HL-60/S4 (cell line): Measurements from ENCODE around the gene ZNRD2.

Experiments
- in situ Hi-C: fragments of 300-500 bp; cut with MboI; formaldehyde crosslinking; loops from 2 replicates; pipeline ENCODE4 v1.14.3; 2022; ENCODE audit warnings: low sequenced_read_pairs

Gene ZNRD2

GRCh38 chr11:65571940-65572339, 1.7 kb downstream of the ZNRD2 start:
- in situ Hi-C loops: no loop called here

- in situ Hi-C loops: no loop called here
Measured at GRCh38 chr11:65572356-65573051, 2.2 kb downstream of the ZNRD2 start, which contains the start of gene FAM89B. Gene FAM89B, plus strand, starts transcription at chr11:65572538. Its CDS starts 132 bp downstream, at chr11:65572670.

GRCh38 chr11:65573391-65574079, 3.3 kb downstream of the ZNRD2 start:
- in situ Hi-C loops: no loop called here

GRCh38 chr11:65574109-65574810, 4.0 kb downstream of the ZNRD2 start:
- in situ Hi-C loops: no loop called here

DNA sequence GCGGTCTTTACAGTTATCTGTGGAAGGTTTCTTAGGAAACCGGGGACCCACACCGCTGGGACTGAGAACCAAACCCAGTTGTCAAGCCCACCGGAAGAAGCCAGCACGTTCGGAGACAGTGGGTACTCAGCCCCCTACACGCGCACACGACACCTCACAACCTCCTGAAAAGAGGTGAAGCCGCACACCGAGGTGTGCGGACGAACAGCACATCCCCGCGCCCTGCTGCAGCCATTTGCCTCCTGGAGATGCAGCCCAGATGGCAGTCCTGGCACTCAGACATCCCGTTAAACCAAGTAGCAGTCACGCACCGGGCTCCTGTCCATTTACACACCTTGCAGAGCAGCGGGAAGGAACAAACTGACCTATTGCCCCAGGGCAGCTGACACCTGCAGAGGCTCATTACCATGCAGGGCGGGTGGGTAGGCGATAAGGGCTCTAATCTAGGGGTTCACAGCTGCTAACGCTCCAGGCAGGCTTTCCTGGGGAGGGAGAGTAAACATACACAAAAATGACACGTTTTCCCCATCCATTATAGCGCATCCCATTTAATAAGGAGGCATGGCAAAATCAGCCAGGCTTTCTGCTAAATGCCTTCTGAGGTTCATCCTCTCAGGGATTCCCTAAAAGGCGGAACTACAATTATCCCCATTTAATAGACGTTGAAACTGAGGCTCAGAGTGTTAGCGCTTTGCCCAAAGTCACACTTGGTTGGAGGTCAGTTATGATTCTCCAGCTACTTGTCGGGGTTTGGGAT, 4.7 kb downstream of the ZNRD2 start:
- in situ Hi-C loops: no loop called here

DNA sequence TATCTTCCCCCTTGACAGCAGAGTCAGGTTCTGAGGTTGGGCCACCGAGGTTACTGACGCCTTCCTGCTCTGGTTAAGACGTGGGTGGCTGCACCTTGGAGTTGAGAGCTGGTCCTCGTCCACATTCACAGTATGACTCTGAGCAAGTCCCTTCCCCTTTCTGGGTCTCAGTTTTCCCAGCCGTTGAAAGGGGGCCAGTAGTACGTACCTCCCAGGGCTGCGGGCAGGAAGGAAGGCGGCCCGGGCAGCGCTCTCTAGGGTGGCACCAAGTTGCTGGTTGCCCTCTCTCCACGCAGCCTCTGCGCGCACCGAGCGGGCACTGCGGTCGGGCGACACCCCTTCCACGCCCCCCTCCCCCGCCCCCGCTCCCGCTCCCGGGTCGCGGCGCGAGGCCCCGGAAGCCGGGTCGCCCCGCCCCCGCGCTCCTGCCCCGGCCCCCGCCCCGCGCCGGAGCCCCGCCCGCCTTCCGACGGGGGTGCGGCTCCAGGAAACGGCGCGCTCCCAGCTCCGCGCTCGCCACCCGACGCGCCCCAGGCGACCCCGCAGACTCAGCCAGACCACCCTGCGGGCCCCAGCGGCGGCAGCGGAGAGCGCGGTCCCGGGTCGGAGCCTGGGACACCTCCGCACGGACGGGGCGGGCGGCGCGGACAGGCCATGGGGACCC, 5.4 kb downstream of the ZNRD2 start, which contains the start of gene EHBP1L1:
TSS of gene EHBP1L1 (plus strand) at position 486 of the 664 bp plus-strand sequence. CDS start 250 bp downstream, outside the sequence.
- in situ Hi-C loops: no loop called here

DNA sequence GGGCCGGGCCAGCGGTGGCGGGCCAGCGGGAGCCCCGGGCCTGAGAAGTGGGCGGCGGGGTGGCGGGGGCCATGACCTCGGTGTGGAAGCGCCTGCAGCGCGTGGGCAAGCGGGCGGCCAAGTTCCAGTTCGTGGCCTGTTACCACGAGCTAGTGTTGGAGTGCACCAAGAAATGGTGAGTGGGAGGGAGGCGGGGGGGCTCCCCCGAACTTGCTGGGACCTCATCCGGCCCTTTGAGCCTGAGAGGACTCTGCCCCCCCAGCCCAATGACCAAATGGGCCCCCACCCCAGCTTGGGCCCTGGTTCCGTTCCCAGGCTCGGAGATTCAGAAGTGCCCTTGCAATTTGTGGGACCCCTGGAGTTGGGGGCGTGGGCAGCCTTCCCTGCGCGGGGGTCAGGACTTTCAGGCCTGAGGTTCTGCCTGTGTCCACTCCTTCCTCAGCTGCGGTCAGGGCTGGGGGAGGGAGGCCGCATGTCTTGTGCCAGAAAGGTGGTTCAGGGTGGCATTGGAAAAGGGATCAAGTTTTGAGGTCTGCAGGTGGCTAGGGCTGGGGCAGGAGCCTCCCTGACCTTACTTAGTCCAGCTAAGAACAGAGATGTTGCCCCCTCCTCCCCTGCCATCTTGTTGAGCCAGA, 6.1 kb downstream of the ZNRD2 start:
- in situ Hi-C loops: no loop called here

DNA sequence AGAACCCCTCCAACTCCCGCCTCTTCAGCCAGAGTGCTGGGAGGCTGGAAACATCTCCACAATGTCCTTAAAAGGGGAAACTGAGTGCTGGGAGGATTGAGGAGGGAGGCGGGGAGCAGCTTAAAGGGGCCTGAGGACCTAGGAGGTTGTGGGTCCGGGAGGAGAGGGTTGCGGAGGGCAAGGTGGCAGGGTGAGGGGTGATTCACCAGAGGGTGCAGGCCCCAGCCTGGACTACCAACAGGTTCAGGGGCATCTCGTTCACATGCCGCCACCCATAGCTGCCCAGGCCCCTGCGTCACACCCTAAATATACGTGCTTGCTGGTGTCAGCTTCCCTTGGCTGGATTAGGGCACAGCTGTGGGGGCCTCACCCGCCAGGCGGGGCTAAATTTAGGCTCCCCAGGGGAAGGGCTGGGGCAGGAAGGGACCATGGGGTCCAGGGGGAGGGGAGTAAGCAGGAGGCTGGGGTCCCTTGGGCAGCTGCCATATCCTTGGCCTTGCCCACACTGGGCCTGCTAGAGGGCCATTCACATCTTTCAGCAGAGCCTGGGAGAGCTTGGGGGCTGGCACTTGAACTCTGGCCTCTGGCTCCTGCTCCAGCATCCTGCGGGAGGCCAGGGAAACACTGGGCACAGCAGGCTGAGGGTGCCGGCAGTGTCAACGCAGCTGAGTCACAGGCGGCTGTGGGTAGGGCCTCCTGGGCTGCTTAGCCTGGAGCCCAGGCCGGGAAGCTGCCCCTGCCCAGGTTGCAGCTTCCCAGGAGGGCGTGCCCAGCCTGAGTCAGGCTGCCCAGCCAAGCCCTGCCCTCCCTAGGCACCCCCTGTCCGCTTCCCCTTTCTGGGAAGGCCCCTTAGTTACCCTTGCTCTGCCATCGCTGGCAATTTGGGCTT, 6.8 kb downstream of the ZNRD2 start:
- in situ Hi-C loops: no loop called here

DNA sequence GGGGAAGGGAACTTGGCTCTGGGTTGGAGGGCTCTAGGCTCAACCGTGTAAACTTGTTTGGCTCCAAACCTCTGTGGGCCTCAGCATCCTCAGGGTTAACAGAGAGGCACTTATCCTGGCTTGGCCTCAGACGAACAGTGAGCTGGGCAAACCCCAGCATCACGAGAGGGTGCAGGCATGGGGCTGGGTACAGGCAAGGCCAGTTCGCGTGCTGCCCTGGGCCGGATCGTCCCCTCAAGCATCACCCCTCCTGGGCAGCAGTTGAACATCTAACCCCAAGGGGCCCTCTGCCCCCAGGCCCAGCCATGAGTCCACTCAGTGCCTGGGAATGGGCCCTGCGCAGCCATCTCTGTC, 7.5 kb downstream of the ZNRD2 start:
- in situ Hi-C loops: no loop called here

- in situ Hi-C loops: no loop called here
Measured at GRCh38 chr11:65578134-65578533, 7.9 kb downstream of the ZNRD2 start.

- in situ Hi-C loops: no loop called here
Measured at GRCh38 chr11:65578667-65579066, 8.4 kb downstream of the ZNRD2 start.

DNA sequence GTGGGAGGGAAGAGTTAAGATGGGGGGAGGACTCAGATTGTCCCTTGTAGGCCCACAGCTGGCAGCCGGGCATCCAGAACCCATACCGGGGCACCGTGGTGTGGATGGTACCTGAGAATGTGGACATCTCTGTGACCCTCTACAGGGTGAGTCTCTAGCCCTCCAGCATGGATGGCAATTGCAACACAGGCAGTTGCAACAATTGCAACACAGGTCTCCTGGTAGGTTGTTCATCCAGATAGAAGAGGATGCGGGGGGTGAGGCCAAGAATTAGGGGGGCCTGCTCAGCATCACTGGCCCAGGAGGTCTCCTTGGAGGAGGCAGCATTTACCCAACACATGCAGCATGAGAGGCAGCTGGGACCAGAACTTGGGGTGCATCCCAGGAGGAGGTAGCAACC, 9.0 kb downstream of the ZNRD2 start:
- in situ Hi-C loops: no loop called here

DNA sequence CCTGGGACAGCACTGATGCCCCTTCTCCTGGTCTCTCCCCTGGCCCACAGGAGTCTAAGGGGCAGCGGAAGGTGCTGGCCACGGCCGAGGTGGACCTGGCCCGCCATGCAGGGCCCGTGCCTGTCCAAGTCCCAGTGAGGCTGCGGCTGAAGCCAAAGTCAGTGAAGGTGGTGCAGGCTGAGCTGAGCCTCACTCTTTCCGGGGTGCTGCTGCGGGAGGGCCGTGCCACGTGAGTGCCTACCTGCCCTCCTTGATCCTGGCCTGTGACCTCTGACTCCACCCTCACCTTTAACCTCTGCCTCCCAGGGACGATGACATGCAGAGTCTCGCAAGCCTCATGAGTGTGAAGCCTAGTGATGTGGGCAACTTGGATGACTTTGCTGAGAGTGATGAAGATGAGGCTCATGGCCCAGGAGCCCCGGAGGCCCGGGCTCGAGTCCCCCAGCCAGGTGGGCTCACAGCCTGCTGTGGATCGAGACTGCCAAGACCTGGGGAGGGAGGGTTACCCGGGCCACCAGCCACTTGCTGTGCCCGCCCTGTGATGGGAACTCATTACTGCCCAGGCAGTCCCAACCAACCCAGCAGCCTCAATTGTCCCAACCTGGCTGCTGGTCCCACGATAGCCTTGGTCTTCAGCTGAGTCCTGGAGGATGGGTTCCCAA, 9.9 kb downstream of the ZNRD2 start:
- in situ Hi-C loops: no loop called here

- in situ Hi-C loops: no loop called here
Measured at GRCh38 chr11:65580756-65581155, 10.5 kb downstream of the ZNRD2 start.

DNA sequence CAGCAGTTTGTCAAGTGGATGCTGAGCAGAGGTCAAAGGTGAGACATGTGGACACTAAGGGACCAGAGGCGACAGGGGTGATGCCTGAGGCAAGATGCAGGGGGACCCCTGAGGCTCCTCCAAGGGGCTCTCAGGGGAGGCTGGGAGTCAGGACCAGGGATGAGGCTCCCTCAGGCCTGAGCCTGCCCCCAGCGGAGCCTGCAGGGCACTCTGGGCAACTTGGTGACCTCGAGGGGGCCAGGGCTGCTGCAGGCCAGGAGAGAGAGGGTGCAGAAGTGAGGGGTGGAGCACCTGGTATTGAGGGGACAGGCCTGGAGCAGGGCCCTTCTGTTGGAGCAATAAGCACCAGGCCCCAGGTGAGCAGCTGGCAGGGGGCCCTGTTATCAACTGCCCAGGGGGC, 11.7 kb downstream of the ZNRD2 start:
- in situ Hi-C loops: no loop called here

GRCh38 chr11:65583589-65583988, 13.3 kb downstream of the ZNRD2 start:
- in situ Hi-C loops: no loop called here

GRCh38 chr11:65584106-65584505, 13.8 kb downstream of the ZNRD2 start:
- in situ Hi-C loops: no loop called here

- in situ Hi-C loops: no loop called here
Measured at GRCh38 chr11:65584723-65585171, 14.5 kb downstream of the ZNRD2 start.
